ENCODE data around the gene SCMH1.

The SCMH1 gene

GRCh38 chr1:41101950-41102607, 140.0 kb downstream of the SCMH1 start:
- DNase-seq (ENCODE audit: low read depth in 1 of 2, low spot score in 1 of 2) = no peak

GRCh38 chr1:41101076-41101475, 141.0 kb downstream of the SCMH1 start:
- DNase-seq (ENCODE audit: low read depth in 1 of 2, low spot score in 1 of 2) = no peak

GRCh38 chr1:41100170-41100569, 141.9 kb downstream of the SCMH1 start:
- DNase-seq (ENCODE audit: low read depth in 1 of 2, low spot score in 1 of 2) = no peak

- no peak for DNase-seq (ENCODE audit: low read depth in 1 of 2, low spot score in 1 of 2)
Measured at GRCh38 chr1:41098730-41099460, 143.2 kb downstream of the SCMH1 start.

GRCh38 chr1:41097105-41097504, 145.0 kb downstream of the SCMH1 start:
- no peak for DNase-seq (ENCODE audit: low read depth in 1 of 2, low spot score in 1 of 2)

- no peak for DNase-seq (ENCODE audit: low read depth in 1 of 2, low spot score in 1 of 2)
Measured at GRCh38 chr1:41093826-41094225, 148.3 kb downstream of the SCMH1 start.

- no peak for DNase-seq (ENCODE audit: low read depth in 1 of 2, low spot score in 1 of 2)
Measured at GRCh38 chr1:41086921-41087320, 155.2 kb downstream of the SCMH1 start.

GRCh38 chr1:41078616-41079015, 163.5 kb downstream of the SCMH1 start:
- no peak for DNase-seq (ENCODE audit: low read depth in 1 of 2, low spot score in 1 of 2)

- no peak for DNase-seq (ENCODE audit: low read depth in 1 of 2, low spot score in 1 of 2)
Measured at GRCh38 chr1:41078193-41078592, 163.9 kb downstream of the SCMH1 start.

- DNase-seq (ENCODE audit: low read depth in 1 of 2, low spot score in 1 of 2) = no peak
Measured at GRCh38 chr1:41073971-41074370, 168.1 kb downstream of the SCMH1 start.

- DNase-seq (ENCODE audit: low read depth in 1 of 2, low spot score in 1 of 2) = no peak
Measured at GRCh38 chr1:41072051-41072450, 170.1 kb downstream of the SCMH1 start.

GRCh38 chr1:41056907-41057306, 185.2 kb downstream of the SCMH1 start:
- no peak for DNase-seq (ENCODE audit: low read depth in 1 of 2, low spot score in 1 of 2)

GRCh38 chr1:41053316-41053715, 188.8 kb downstream of the SCMH1 start:
- no peak for DNase-seq (ENCODE audit: low read depth in 1 of 2, low spot score in 1 of 2)

GRCh38 chr1:41051022-41051421, 191.1 kb downstream of the SCMH1 start:
- DNase-seq (ENCODE audit: low read depth in 1 of 2, low spot score in 1 of 2) = no peak

GRCh38 chr1:41048540-41048939, 193.6 kb downstream of the SCMH1 start:
- DNase-seq (ENCODE audit: low read depth in 1 of 2, low spot score in 1 of 2) = no peak

- DNase-seq (ENCODE audit: low read depth in 1 of 2, low spot score in 1 of 2) = no peak
Measured at GRCh38 chr1:41046347-41046775, 195.7 kb downstream of the SCMH1 start.

- no peak for DNase-seq (ENCODE audit: low read depth in 1 of 2, low spot score in 1 of 2)
Measured at GRCh38 chr1:41045740-41046139, 196.4 kb downstream of the SCMH1 start.

- DNase-seq (ENCODE audit: low read depth in 1 of 2, low spot score in 1 of 2) = no peak
Measured at GRCh38 chr1:41044187-41044586, 197.9 kb downstream of the SCMH1 start.

GRCh38 chr1:41041614-41042270, 200.4 kb downstream of the SCMH1 start:
- no peak for DNase-seq (ENCODE audit: low read depth in 1 of 2, low spot score in 1 of 2)

GRCh38 chr1:41038110-41038509, 204.0 kb downstream of the SCMH1 start:
- no peak for DNase-seq (ENCODE audit: low read depth in 1 of 2, low spot score in 1 of 2)

- no peak for DNase-seq (ENCODE audit: low read depth in 1 of 2, low spot score in 1 of 2)
Measured at GRCh38 chr1:41037116-41037903, 204.8 kb downstream of the SCMH1 start.

Measured in activated CD4-positive, alpha-beta T cell treated with anti-CD3 and anti-CD28 coated beads, Interleukin-2, amount 50 U/mL, for 24 hours (primary cell).